Spleen (tissue), 11 donors: Measurements from ENCODE around the gene ZNF638. TPM values are rescaled to one million over a fixed set of nuclear protein-coding genes. Genes with fewer than 3 reads are reported as not detected.
A peak's percentile ranks its signal among the peaks of the same experiment; 100 is the strongest.

Experiments used
- DNase-seq: peaks from one replicate; pipeline ENCODE4 v3.0.0-alpha.2; 2020
- H3K27ac ChIP-seq, 8 donors: fragments of 200-600 bp; sonication (generic) in 7 of 8; 1 replicate in 4 of 8; 2 replicates in 4 of 8; pipeline versions ENCODE4 v1.5.0 to v1.8.0; 2016 to 2021; ENCODE audit warnings: inconsistent platforms in 4 of 8, mild to moderate bottlenecking in 4 of 8, moderate library complexity in 1 of 8
- H3K27me3 ChIP-seq, 7 donors: fragments of 200-600 bp; sonication (generic) in 6 of 7; replicated peaks in 1 of 7; 1 replicate in 4 of 7; 2 replicates in 3 of 7; pipeline versions ENCODE4 v1.5.0 to v1.8.0; 2016 to 2021; ENCODE audit warnings: inconsistent platforms in 3 of 7, mild to moderate bottlenecking in 1 of 7
- H3K36me3 ChIP-seq, 6 donors: fragments of 200-600 bp; sonication (generic) in 5 of 6; 1 replicate in 4 of 6; 2 replicates in 2 of 6; pipeline versions ENCODE4 v1.5.0 to v1.8.0; 2016 to 2021; ENCODE audit warnings: inconsistent platforms in 2 of 6
- H3K4me1 ChIP-seq, 6 donors: fragments of 200-600 bp; sonication (generic) in 5 of 6; 1 replicate in 3 of 6; 2 replicates in 3 of 6; pipeline versions ENCODE4 v1.5.0 to v1.8.0; 2016 to 2021; ENCODE audit warnings: inconsistent platforms in 3 of 6
- H3K4me3 ChIP-seq, 8 donors: fragments of 200-600 bp; sonication (generic) in 7 of 8; 1 replicate in 4 of 8; 2 replicates in 4 of 8; pipeline versions ENCODE4 v1.5.0 to v1.8.0; 2016 to 2021; ENCODE audit warnings: inconsistent platforms in 4 of 8, mild to moderate bottlenecking in 4 of 8, moderate library complexity in 2 of 8
- H3K9me3 ChIP-seq, 8 donors: fragments of 200-600 bp; sonication (generic) in 7 of 8; 1 replicate in 4 of 8; 2 replicates in 4 of 8; pipeline versions ENCODE4 v1.5.0 to v1.8.0; 2016 to 2021; ENCODE audit warnings: inconsistent platforms in 4 of 8
- CTCF ChIP-seq, 11 experiments: fragments of 200-600 bp in 7 of 11; fragments of 450-650 bp in 4 of 11; sonication (generic) in 4 of 11; IDR thresholded peaks in 8 of 11; conservative IDR thresholded peaks in 3 of 11; 1 replicate in 7 of 11; 2 replicates in 4 of 11; pipeline versions ENCODE4 v1.4.0 to v1.8.0; 2016 to 2021; ENCODE audit warnings: antibody characterized with exemption in 11 of 11, inconsistent platforms in 4 of 11, mild to moderate bottlenecking in 1 of 11
- POLR2A ChIP-seq, 3 donors: fragments of 450-650 bp; IDR thresholded peaks; one replicate each; pipeline ENCODE4 v1.5.1; 2017; ENCODE audit warnings: antibody characterized with exemption in 3 of 3, mild to moderate bottlenecking in 1 of 3
- POLR2AphosphoS5 ChIP-seq, 3 donors: sonication (generic); formaldehyde crosslinking; IDR thresholded peaks; one replicate each; pipeline ENCODE4 v1.5.1; 2017; ENCODE audit warnings: antibody characterized with exemption in 3 of 3
- WGBS, 5 donors: extraction: QIAGEN DNeasy Blood & Tissue Kit in 3 of 5; methylation state at CpG; one replicate each; pipeline versions ENCODE4 v1.1.5 to v1.1.7; 2013 to 2018; 5-methylcytosine and 5-hydroxymethylcytosine counted together
- intact Hi-C: fragments of 100-400 bp; cut with DNase I; formaldehyde crosslinking; loops from one replicate; pipeline ENCODE4 v1.15.0; 2023; ENCODE audit warnings: low total_unique reads
- polyA plus RNA-seq, 3 donors: library from polyadenylated mRNA; stranded (reverse); fragments of 200-250 nt; gene quantifications; one replicate each; pipeline ENCODE4 v1.2.1, GENCODE V29; 2013
- total RNA-seq, 7 donors: library from RNA; depleted of rRNA in 3 of 7; stranded (reverse); fragments of >200 nt in 3 of 7; fragmentation: NEBNext Ultra II Directional in 4 of 7; extraction: Animal tissue kit (Norgen Biotek cat#: 25700) in 4 of 7; gene quantifications; one replicate each; pipeline versions ENCODE4 v1.1.0 to v1.2.1, GENCODE V29; 2016 to 2021
- donor health status: healthy with polysubstance abuse.
- donor health status: DM: no; HTN: no; CAD: no; lungs with moderate emphysema.
- donor health status: DM: no; HTN: no; CAD: no.
- donor health status: Bipolar disorder and iron deficiency.
- donor health status: healthy.
- donor health status: DM: no; HTN: no; CAD: no.
- donor health status: DM: yes; HTN: yes; CAD: no.

The ZNF638 gene
- total and polyA plus RNA-seq, 10 donors: 80.7 to 310 (median 158) TPM

- Histone ChIP-seq H3K27me3 (peaks cover 0 to 30% (median 0%) of the 10 kb centered on the region in 7 donors), H3K36me3 (peaks cover 0 to 31% (median 0%) of the 10 kb centered on the region in 6 donors), H3K4me1 (peaks cover 10 to 95% (median 49%) of the 10 kb centered on the region in 6 donors), H3K4me3 (no peak overlapping the region), H3K9me3 (no peaks in the 10 kb centered on the region), H3K27ac (peak overlapping the region in 2 of 8 donors; percentile 32 to 89)
- DNase-seq: no peak
- intact Hi-C loops: no loop called here
- no peak for TF ChIP-seq POLR2A (IDR thresholded peaks at IDR 0.05)
- 40 to 69% (median 61%) methylated on average over 2 of the region's 2 CpGs for WGBS, 5 donors
Measured at GRCh38 chr2:71472019-71472418, 140.4 kb downstream of the ZNF638 start.

- Histone ChIP-seq H3K4me3 (no peak overlapping the region), H3K4me1 (peaks cover 13 to 95% (median 49%) of the 10 kb centered on the region in 6 donors), H3K9me3 (no peaks in the 10 kb centered on the region), H3K36me3 (peaks cover 0 to 26% (median 0%) of the 10 kb centered on the region in 6 donors), H3K27me3 (peaks cover 0 to 16% (median 0%) of the 10 kb centered on the region in 7 donors), H3K27ac (peak overlapping the region in 7 of 8 donors; percentile 58 to 89 (median 85))
- TF ChIP-seq POLR2A (IDR thresholded peaks at IDR 0.05): no peak
- no peak for TF ChIP-seq POLR2AphosphoS5 (IDR thresholded peaks at IDR 0.05)
- no peak for TF ChIP-seq CTCF (IDR thresholded peaks at IDR 0.05 in 8 of 11, conservative IDR thresholded peaks at IDR 0.05 in 3 of 11)
- 90 to 95% (median 91%) methylated on average over 9 of the region's 9 CpGs for whole genome bisulfite sequencing, 5 donors
- intact Hi-C loops: no loop called here
- peak; percentile 45 for DNase-seq
Measured at GRCh38 chr2:71473346-71474031, 141.9 kb downstream of the ZNF638 start.

GRCh38 chr2:71474116-71474743 is 142.6 kb downstream of the ZNF638 start:
- Histone ChIP-seq H3K4me3 (peak overlapping the region in 1 of 8 donors; percentile 40), H3K9me3 (no peaks in the 10 kb centered on the region), H3K4me1 (peaks cover 13 to 94% (median 47%) of the 10 kb centered on the region in 6 donors), H3K27ac (peak overlapping the region; percentile 51 to 89 (median 84)), H3K36me3 (peaks cover 0 to 26% (median 0%) of the 10 kb centered on the region in 6 donors), H3K27me3 (peaks cover 0 to 8% (median 0%) of the 10 kb centered on the region in 7 donors)
- 47 to 70% (median 59%) methylated on average over 5 of the region's 5 CpGs for WGBS, 5 donors
- peak; percentile 42 for DNase-seq
- intact Hi-C loops: no loop called here
- no peak for TF ChIP-seq POLR2A (IDR thresholded peaks at IDR 0.05)
- TF ChIP-seq POLR2AphosphoS5 (IDR thresholded peaks at IDR 0.05): no peak

- peak overlapping the region; percentile 51 to 89 (median 84) for H3K27ac ChIP-seq
Measured at GRCh38 chr2:71474744-71475397, 143.3 kb downstream of the ZNF638 start.

More at GRCh38 chr2:71474744-71475397, 143.3 kb downstream of the ZNF638 start:
- Histone ChIP-seq H3K9me3 (no peaks in the 10 kb centered on the region), H3K4me1 (peaks cover 13 to 90% (median 45%) of the 10 kb centered on the region in 6 donors), H3K36me3 (peaks cover 0 to 32% (median 0%) of the 10 kb centered on the region in 6 donors), H3K4me3 (peak overlapping the region in 1 of 8 donors; percentile 40), H3K27me3 (peaks cover 0 to 4% (median 0%) of the 10 kb centered on the region in 7 donors)
- peak; percentile 54 for DNase-seq
- 63 to 73% (median 70%) methylated on average over 9 to 10 of the region's 10 CpGs for WGBS, 5 donors
- intact Hi-C loops: no loop called here
- TF ChIP-seq POLR2AphosphoS5 (IDR thresholded peaks at IDR 0.05) (no peak), CTCF (IDR thresholded peaks at IDR 0.05 in 8 of 11, conservative IDR thresholded peaks at IDR 0.05 in 3 of 11) (no peak), POLR2A (IDR thresholded peaks at IDR 0.05) (no peak)
